T-helper 1 cell treated with Interleukin-12 subunit alpha and Interleukin-12 subunit beta and Interleukin-4 antibody, amounts not matched to agents 30 ng/mL and 1 ng/mL, for 36 hours (primary cell): ENCODE measurements around the gene KIF26B. TPM values are rescaled to one million over a fixed set of nuclear protein-coding genes. Genes with fewer than 3 reads are reported as not detected.

Experiments
- intact Hi-C: fragments of 100-400 bp; cut with micrococcal nuclease; formaldehyde crosslinking; loops from one replicate; pipeline ENCODE4 v1.15.1; 2024
- total RNA-seq: library from RNA; stranded (reverse); gene quantifications from 2 replicates; pipeline ENCODE4 v1.2.3, GENCODE V29; 2022

Gene KIF26B
- total RNA-seq, 1 donor from 2014 or later = not detected

GRCh38 chr1:245168906-245169305 lies 14.1 kb downstream of the KIF26B start:
- intact Hi-C loops = no loop called here

- intact Hi-C loops = no loop called here
Measured at GRCh38 chr1:245169376-245169775, 14.6 kb downstream of the KIF26B start.

- intact Hi-C loops = no loop called here
Measured at GRCh38 chr1:245172026-245172425, 17.2 kb downstream of the KIF26B start.

- intact Hi-C loops = no loop called here
Measured at GRCh38 chr1:245172829-245173228, 18.0 kb downstream of the KIF26B start.

DNA sequence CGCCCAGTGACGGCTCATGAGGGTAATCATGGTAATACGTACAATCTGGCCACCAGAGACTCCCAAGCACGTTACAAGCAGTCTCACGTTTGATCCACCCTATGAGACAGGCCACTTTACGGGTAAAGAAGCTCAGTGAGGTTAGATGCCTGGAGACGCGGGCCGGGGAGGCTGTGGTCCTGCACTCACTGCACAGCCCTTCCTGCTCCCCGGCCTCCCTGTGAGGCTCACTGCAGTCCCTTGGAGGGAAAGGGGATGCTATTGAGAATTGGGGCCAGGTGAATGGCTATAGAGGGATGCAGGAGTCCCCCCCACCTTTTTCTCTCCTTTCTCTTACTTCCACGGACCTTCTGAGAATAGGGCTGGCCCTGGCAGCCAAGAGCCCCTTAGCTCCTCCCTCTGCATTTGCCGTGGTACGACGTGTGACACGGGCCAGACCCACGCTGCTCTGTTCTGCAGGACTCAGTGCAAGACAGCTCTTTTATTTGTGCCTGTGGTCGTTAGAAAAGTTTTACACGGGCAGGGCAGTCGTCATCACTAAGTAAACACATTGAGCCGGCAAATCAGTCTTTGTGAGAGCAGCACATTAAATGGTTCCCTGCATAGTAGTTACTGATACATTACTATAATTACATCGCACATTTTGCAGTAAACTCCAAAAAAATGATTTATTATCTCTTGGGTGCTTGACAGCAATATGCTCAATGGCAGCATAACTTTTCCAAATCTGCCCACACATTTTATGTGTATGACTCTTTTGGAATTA lies 18.8 kb downstream of the KIF26B start:
- intact Hi-C loops = no loop called here

GRCh38 chr1:245177071-245177900 lies 22.5 kb downstream of the KIF26B start:
- intact Hi-C loops = no loop called here

- intact Hi-C loops = no loop called here
Measured at GRCh38 chr1:245179706-245180105, 24.9 kb downstream of the KIF26B start.

GRCh38 chr1:245180496-245181157 lies 25.8 kb downstream of the KIF26B start:
- intact Hi-C loops = no loop called here

DNA sequence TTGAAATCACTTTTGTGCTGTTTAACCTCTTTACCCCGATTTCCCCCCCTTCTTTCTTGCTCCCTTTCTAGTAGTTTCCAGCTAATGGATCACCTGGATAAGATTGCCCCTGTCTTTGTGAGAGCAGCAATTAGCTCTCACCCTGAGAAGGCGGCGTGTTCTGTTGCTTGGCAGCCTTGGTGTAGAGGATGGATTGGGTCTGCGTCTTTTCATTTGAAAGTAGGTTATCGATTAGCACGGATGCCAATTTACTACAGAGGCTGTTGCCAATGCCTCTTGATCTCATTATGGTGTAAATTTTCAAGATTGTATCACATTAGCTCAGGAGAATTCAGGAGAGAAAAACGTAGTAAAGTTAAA lies 26.4 kb downstream of the KIF26B start:
- intact Hi-C loops = no loop called here

GRCh38 chr1:245182028-245182427 lies 27.2 kb downstream of the KIF26B start:
- intact Hi-C loops = no loop called here

DNA sequence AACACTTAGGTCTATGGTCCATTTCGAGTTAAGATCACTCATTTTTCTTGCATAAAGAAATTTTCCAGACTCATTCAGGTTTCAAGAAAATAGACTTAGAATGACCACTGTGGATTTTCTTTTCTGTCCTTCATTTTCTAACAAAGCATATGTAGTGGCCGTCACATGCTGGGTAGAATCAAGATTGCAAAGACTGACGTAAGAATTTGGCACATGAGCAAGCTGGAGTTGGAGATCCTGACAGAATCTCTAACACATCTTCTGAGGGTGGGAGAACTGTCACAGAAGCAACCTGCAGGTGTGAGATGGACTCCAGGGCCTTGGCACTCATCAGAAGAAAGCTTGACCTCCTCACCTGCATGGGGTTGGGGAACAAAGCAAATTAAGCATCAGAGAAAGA lies 28.6 kb downstream of the KIF26B start:
- intact Hi-C loops = no loop called here

- intact Hi-C loops = no loop called here
Measured at GRCh38 chr1:245184779-245185178, 30.0 kb downstream of the KIF26B start.

DNA sequence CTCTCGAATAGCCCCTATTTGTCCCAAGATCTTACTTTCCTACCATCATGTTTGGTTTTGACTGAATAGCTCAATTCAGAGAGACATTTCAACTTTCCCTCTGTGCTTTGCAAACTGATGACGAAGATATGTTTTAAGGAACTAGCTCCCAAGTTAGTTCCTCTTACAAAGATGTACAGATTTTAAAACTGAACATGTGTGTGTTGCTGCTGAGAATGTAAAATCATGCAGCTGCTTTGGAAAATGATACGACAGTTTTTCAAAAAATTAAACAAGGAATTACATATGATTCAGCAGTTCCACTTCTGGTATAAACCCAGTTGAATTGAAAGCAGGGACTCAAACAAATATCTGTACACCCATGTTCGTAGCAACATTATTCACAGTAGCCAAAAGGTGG lies 33.6 kb downstream of the KIF26B start:
- intact Hi-C loops = no loop called here

GRCh38 chr1:245195398-245195797 lies 40.6 kb downstream of the KIF26B start:
- intact Hi-C loops = no loop called here

DNA sequence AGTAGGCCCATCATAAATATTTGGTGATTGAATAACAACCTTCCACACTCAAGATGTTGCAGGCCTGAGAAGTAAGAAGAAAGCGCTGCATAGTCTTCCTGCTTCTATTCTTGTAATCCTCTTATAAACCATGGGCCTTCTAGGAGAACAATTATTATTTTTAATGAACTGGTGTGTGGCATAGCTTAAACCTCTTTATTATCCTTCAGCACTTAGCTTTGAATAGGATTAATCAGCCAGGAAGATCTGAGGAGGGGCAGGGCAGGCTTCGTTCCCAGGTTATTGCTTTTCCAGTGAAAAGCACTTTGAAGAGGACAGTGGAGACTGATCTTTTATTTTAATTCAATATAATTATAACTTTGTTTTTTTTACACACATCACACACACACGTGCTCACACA lies 42.3 kb downstream of the KIF26B start:
- intact Hi-C loops = no loop called here

DNA sequence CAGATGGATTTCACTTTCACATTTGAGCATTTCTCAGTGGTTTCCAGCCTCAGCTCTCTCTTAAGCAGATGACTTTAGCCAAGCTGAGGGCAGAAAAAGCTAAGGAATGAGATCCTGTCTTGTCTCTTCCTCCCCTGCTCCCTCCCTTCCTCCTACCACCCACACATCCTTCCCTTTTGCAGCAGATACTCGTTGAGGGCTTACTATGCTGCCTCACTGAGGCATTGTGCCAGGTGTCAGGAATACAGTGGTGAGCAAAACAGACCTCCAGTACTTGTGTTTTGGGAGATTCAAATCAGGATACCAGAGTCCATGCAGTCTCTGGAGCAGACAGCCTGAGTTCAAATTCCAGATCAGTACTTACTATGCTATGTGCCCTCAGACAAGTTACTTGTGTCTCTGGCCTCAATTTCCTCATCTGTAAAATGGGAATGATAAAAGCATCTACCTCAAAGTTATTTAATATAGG lies 43.2 kb downstream of the KIF26B start:
- intact Hi-C loops = no loop called here

DNA sequence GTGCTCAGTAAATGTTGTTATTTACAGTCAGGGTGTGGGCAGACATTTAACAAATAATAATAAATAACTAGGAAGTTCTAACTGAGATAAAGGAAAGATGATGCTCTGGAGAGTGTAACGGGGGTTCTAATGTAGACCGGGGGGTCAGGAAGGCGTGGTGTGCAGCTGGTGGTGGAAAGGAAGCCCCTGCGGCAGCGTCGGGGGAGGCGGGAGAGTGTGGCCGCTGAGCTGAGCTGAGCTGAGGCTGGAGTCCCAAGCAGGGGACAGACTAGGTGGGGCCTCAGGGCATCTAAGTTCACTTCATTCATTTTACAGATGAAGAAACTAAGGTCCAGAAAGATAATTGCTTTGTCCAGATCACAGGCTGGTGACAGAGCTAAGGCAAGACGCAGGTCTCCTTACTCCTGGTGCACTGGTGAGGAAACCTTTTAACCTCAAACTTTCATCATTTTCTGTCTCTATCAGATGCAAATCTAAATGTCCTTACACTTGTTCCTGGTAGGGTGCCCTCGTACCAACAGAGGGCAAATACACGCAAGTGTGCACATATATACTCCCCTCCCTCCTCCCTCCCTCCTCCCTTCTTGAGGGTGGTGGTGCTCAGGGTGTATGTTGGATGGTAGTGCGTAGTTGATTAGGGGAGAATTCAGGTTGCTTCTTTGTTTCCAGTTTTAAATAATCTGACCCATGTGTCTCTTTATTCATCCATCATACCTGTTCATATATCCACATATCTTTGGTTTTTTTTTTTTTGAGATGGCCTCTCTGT lies 44.1 kb downstream of the KIF26B start:
- intact Hi-C loops = no loop called here

DNA sequence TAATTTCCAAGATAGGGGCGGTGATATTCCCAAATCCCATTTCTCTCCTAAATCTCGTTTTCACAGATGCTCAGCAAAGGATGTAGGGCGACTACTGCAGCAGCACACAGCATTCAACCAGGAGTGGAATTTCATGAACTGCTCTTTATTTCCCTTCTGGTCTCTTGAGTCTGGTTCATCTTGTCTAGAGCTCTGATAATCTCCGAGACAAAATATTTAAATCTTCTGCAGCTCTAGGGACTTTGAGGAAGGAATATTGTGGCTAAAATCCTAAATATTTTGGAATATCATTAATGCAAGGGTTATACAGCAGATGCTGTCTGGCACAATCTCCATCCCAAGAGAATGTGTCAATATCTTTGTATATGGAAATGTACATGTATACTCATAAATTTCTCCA lies 45.4 kb downstream of the KIF26B start:
- intact Hi-C loops = no loop called here

DNA sequence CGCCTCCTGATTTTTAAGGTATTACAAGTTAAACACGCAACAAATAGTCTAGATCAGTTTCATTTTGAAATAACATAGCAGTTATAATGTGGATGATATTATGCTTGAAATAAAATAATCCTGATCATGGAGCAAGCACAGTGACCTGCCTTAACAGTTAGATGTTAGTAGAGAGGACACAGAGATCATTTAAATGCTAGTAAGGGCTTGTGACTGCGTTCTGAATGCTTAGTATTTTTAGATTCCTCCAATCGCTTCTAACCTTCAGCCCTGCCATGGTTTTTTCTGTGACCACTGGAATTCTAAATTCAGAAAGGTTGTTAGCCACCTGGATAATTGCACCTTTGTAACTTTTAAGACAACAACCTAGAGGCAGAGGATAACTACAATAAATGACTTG lies 46.4 kb downstream of the KIF26B start:
- intact Hi-C loops = no loop called here

GRCh38 chr1:245201827-245202226 lies 47.0 kb downstream of the KIF26B start:
- intact Hi-C loops = no loop called here

DNA sequence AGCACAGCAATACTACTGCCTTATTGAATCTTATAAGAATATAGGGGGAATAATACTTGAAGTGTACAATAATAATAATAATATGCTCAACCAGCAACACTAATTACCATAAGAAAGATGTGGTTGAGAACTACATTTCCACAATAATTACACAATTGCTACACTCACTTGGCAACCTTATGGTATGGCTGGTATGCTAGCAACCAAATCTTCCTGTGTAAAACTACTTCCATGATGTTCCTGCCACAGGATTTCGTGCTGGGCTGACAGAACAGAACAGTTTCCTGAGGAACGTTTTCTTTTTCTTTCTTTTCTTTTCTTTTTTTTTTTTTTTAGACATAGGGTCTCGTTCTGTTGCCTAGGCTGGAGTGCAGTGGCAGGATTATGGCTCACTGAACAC lies 50.6 kb downstream of the KIF26B start:
- intact Hi-C loops = no loop called here
